ENCODE data around the gene GDPD1. TPM values are rescaled to one million over a fixed set of nuclear protein-coding genes. Genes with fewer than 3 reads are reported as not detected.
A peak's percentile ranks its signal among the peaks of the same experiment; 100 is the strongest.

GDPD1 gene
- total and polyA plus RNA-seq, 9 of the 15 experiments (the other 6 are each of a cell fraction or from before 2014, with no cell fraction given) = 5.7 to 15.2 (median 9.3) TPM

DNA sequence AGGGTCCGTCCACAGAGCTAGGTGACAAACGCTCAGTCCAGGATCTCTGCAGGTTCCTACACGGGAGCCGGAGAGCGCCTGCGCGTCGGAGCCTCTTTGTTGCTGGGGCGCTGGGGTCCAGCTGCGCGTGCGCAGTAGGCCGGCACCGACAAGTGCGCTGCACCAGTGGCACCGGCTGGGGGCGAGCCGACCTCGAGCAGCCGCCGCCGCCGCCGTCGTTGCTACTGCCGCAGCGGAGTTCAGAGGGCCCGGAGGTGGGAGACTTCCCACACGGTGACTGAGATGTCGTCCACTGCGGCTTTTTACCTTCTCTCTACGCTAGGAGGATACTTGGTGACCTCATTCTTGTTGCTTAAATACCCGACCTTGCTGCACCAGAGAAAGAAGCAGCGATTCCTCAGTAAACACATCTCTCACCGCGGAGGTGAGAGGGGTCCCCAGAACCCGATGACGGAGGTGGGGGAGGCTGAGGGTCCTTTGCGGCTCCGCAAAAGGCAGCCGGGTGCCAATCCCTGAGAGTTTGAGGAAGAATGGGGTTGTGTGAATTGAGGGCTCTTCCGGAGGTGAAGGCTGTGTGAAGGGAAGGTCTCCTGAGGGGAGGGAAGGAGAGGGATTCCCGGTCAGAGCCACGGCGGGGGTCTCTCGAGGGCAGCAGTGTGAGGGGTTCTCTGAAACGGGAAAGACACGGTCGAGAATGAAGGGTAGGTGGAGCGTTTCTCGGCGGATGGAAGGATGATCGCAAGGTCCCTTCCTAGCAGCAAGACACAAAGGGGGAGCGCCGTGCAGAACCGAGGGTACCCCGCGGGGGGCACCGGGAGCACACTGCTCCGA is at the start of gene GDPD1 (continued):
- no peak for TF ChIP-seq CBFB (CRISPR knock-in tag; IDR thresholded peaks at IDR 0.05)
- TF ChIP-seq MYBL2 (IDR thresholded peaks at IDR 0.05; ENCODE audit: low read depth) = no peak
- TF ChIP-seq MYBL2 (CRISPR knock-in tag; IDR thresholded peaks at IDR 0.05; ENCODE audit: borderline replicate concordance) = no peak
- no peak for TF ChIP-seq ZNF398 (CRISPR knock-in tag; IDR thresholded peaks at IDR 0.05)
- TF ChIP-seq, protein P1, sequence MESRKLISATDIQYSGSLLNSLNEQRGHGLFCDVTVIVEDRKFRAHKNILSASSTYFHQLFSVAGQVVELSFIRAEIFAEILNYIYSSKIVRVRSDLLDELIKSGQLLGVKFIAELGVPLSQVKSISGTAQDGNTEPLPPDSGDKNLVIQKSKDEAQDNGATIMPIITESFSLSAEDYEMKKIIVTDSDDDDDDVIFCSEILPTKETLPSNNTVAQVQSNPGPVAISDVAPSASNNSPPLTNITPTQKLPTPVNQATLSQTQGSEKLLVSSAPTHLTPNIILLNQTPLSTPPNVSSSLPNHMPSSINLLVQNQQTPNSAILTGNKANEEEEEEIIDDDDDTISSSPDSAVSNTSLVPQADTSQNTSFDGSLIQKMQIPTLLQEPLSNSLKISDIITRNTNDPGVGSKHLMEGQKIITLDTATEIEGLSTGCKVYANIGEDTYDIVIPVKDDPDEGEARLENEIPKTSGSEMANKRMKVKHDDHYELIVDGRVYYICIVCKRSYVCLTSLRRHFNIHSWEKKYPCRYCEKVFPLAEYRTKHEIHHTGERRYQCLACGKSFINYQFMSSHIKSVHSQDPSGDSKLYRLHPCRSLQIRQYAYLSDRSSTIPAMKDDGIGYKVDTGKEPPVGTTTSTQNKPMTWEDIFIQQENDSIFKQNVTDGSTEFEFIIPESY (CRISPR knock-in tag; IDR thresholded peaks at IDR 0.05) = no peak
- TF ChIP-seq ZBTB49 (CRISPR knock-in tag; IDR thresholded peaks at IDR 0.05; ENCODE audit: borderline replicate concordance) = no peak
- TF ChIP-seq KAT8 (IDR thresholded peaks at IDR 0.05; ENCODE audit: low read depth) = no peak
- no peak for TF ChIP-seq FOXA1 (IDR thresholded peaks at IDR 0.05; ENCODE audit: borderline replicate concordance)
- TF ChIP-seq ZBTB2 (IDR thresholded peaks at IDR 0.05) = peak; percentile 96
- peak; percentile 52; the same call in 1 of the 2 replicates for TF ChIP-seq ZFP91 (CRISPR knock-in tag; IDR thresholded peaks at IDR 0.05)
- TF ChIP-seq TAF15 (IDR thresholded peaks at IDR 0.05; ENCODE audit: low read depth, low read length) = no peak
- TF ChIP-seq GTF2F1 (IDR thresholded peaks at IDR 0.05; ENCODE audit: low read depth, low read length) = no peak
- no peak for TF ChIP-seq POLR3G (IDR thresholded peaks at IDR 0.05; ENCODE audit: extremely low read depth, insufficient read length, insufficient replicate concordance)
- no peak for TF ChIP-seq CBX5 (IDR thresholded peaks at IDR 0.05; ENCODE audit: borderline replicate concordance, low read depth)
- TF ChIP-seq ZSCAN29 (IDR thresholded peaks at IDR 0.05) = no peak
- TF ChIP-seq RCOR1 (IDR thresholded peaks at IDR 0.05; ENCODE audit: borderline replicate concordance in 1 of 2, low read depth in 2 of 2, low read length in 2 of 2) = peak in 1 of 2 experiments; percentile 86; a peak in 2 of 4 replicates
- peak; percentile 78 for TF ChIP-seq POLR2A (conservative IDR thresholded peaks at IDR 0.05)
- no peak for TF ChIP-seq MCM7 (IDR thresholded peaks at IDR 0.05)

Measured in K562 (cell line).